Parathyroid adenoma (tissue), 2 donors: ENCODE results near the gene PDE6B.

Experiments
- H2AFZ ChIP-seq: fragments of 300-600 bp; sonication (generic); one replicate; pipeline ENCODE4 v1.7.0; 2017; ENCODE audit warnings: antibody characterized with exemption, mild to moderate bottlenecking
- H3K27ac ChIP-seq: fragments of 300-600 bp; sonication (generic); one replicate; pipeline ENCODE4 v1.7.0; 2017
- H3K27me3 ChIP-seq: fragments of 300-600 bp; sonication (generic); one replicate; pipeline ENCODE4 v1.7.0; 2017; ENCODE audit warnings: low read length; ENCODE audit not compliant: control insufficient read depth, insufficient read depth
- H3K36me3 ChIP-seq: fragments of 300-600 bp; sonication (generic); one replicate; pipeline ENCODE4 v1.7.0; 2017; ENCODE audit warnings: low read length; ENCODE audit not compliant: control insufficient read depth, insufficient read depth
- H3K4me1 ChIP-seq: fragments of 300-600 bp; sonication (generic); one replicate; pipeline ENCODE4 v1.7.0; 2017; ENCODE audit warnings: control low read depth
- H3K4me2 ChIP-seq: fragments of 300-600 bp; sonication (generic); one replicate; pipeline ENCODE4 v1.7.0; 2017; ENCODE audit warnings: low read length
- H3K4me3 ChIP-seq: fragments of 300-600 bp; sonication (generic); one replicate; pipeline ENCODE4 v1.7.0; 2017; ENCODE audit warnings: low read depth, low read length
- H3K79me2 ChIP-seq: fragments of 300-600 bp; sonication (generic); one replicate; pipeline ENCODE4 v1.7.0; 2017; ENCODE audit warnings: control low read depth
- H3K9ac ChIP-seq: fragments of 300-600 bp; sonication (generic); one replicate; pipeline ENCODE4 v1.7.0; 2017; ENCODE audit warnings: mild to moderate bottlenecking
- H3K9me3 ChIP-seq: fragments of 300-600 bp; sonication (generic); one replicate; pipeline ENCODE4 v1.7.0; 2017; ENCODE audit warnings: low read length; ENCODE audit not compliant: control insufficient read depth
- TF ChIP-seq, protein P1 (sequence below): fragments of 300-600 bp; sonication (generic); IDR thresholded peaks from one replicate; pipeline ENCODE4 v1.7.0; 2017; ENCODE audit warnings: antibody characterized with exemption, mild to moderate bottlenecking
- donor health status: primary hyperparathyroidism.

The PDE6B gene

DNA sequence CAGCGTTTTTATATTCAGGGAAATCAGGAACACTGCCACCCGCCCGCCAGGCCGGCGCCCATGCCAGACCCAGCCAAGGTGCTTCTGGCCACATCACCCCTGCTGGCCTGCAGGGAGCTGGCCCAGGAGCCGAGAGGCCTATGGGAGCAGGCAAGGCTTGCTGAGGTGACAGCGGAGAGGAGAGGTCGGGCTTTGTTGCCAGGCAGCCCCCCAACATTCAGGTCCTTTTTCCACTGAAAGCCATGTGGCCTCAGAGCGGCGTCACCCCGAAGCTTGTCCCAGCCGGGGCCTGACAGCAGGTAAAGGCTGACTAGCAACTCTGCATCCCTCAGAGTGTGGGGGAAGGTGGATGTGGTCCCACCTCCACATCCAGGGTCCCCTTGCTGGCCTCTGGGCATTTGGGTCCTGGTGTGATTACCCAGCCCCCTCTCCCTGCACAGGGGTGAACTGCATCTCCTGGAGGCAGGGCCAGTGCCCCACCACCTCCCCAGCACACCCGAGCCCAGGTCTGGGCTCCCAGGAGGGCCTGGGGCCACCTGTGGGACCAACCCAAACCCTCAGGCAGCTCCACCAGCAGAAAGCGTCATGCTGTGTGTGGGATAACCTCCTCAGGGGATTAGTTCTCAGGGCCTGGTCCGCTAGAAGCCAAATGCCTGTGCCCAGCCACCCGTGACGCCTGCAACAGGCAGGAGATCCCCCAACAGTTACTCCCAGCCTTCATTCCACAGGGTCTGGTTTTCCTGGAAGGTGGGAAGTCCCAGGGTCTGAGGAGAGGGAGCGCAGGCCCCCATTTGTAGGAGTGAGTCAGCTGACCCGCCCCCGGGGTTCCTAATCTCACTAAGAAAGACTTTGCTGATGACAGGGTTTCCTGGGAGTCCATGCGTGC lies at the start of gene PDE6B:
PDE6B (plus strand) TSS at position 869 of the 886 bp plus-strand sequence. CDS start 54 bp downstream, outside the sequence.
- Histone ChIP-seq H3K4me2 (no peak within 1 kb of the TSS), H2AFZ (no peak within 1 kb of the TSS), H3K27me3 (no peaks in the 10 kb centered on the region), H3K27ac (no peak within 1 kb of the TSS), H3K9ac (no peak within 1 kb of the TSS), H3K4me3 (no peak within 1 kb of the TSS), H3K36me3 (no peaks in the 10 kb centered on the region), H3K9me3 (no peaks in the 10 kb centered on the region), H3K4me1 (no peaks in the 10 kb centered on the region), H3K79me2 (no peaks in the 10 kb centered on the region)
- TF ChIP-seq, protein P1, sequence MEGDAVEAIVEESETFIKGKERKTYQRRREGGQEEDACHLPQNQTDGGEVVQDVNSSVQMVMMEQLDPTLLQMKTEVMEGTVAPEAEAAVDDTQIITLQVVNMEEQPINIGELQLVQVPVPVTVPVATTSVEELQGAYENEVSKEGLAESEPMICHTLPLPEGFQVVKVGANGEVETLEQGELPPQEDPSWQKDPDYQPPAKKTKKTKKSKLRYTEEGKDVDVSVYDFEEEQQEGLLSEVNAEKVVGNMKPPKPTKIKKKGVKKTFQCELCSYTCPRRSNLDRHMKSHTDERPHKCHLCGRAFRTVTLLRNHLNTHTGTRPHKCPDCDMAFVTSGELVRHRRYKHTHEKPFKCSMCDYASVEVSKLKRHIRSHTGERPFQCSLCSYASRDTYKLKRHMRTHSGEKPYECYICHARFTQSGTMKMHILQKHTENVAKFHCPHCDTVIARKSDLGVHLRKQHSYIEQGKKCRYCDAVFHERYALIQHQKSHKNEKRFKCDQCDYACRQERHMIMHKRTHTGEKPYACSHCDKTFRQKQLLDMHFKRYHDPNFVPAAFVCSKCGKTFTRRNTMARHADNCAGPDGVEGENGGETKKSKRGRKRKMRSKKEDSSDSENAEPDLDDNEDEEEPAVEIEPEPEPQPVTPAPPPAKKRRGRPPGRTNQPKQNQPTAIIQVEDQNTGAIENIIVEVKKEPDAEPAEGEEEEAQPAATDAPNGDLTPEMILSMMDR, result no peak

DNA sequence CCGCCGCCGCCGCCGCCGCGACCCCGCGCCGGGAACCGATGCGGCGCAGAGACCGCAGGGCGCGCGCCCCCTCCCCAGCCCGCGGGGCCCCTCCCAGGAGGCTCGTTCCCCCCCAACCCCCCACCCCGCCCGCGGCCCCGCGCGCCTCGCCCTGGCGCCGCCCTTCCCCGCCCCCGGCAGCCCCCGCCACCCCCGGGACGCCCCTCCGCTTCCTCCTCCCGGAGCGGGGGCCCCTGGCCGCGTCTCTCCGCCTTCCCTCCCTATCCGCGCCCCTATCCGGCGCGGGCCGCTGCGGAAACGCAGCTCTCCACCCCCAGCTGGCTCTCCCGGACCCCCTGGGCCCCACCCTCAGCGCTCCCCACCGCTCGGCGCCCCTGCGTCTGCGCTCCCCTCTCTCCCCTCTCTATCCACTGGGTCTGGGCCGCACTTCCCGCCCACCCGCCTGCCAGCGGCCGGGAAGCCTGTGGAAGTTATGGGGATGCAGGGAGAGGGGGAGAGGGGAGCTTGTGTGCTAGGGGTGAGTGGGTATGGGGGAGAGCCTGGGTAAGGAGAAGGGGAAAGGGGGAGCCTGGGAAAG lies 49.0 kb upstream of the PDE6B start, which contains the start of gene TMEM271:
TMEM271 (minus strand) TSS at position 51 of the 577 bp plus-strand sequence. CDS start 233 bp downstream, outside the sequence.
- Histone ChIP-seq H3K27me3 (peaks cover 6% of the 10 kb centered on the region), H3K4me3 (no peak within 1 kb of the TSS), H3K4me2 (no peak within 1 kb of the TSS), H3K27ac (no peak within 1 kb of the TSS), H3K9me3 (no peaks in the 10 kb centered on the region), H3K4me1 (no peaks in the 10 kb centered on the region), H3K36me3 (no peaks in the 10 kb centered on the region), H3K79me2 (no peaks in the 10 kb centered on the region), H3K9ac (no peak within 1 kb of the TSS), H2AFZ (peak within 1 kb of the TSS; percentile 50)
- TF ChIP-seq, protein P1, result no peak

- H3K9ac ChIP-seq, result no peak overlapping the region
- TF ChIP-seq, protein P1, result no peak
- peak overlapping the region; percentile 47 for H3K4me2 ChIP-seq
- H3K79me2 ChIP-seq, result no peaks in the 10 kb centered on the region
- H3K36me3 ChIP-seq, result no peaks in the 10 kb centered on the region
- H3K4me3 ChIP-seq, result no peak overlapping the region
- no peaks in the 10 kb centered on the region for H3K4me1 ChIP-seq
- no peak overlapping the region for H3K27ac ChIP-seq
- peaks cover 6% of the 10 kb centered on the region for H3K27me3 ChIP-seq
- no peaks in the 10 kb centered on the region for H3K9me3 ChIP-seq
- H2AFZ ChIP-seq, result no peak overlapping the region
Measured at GRCh38 chr4:576991-577498, 48.3 kb upstream of the PDE6B start.

DNA sequence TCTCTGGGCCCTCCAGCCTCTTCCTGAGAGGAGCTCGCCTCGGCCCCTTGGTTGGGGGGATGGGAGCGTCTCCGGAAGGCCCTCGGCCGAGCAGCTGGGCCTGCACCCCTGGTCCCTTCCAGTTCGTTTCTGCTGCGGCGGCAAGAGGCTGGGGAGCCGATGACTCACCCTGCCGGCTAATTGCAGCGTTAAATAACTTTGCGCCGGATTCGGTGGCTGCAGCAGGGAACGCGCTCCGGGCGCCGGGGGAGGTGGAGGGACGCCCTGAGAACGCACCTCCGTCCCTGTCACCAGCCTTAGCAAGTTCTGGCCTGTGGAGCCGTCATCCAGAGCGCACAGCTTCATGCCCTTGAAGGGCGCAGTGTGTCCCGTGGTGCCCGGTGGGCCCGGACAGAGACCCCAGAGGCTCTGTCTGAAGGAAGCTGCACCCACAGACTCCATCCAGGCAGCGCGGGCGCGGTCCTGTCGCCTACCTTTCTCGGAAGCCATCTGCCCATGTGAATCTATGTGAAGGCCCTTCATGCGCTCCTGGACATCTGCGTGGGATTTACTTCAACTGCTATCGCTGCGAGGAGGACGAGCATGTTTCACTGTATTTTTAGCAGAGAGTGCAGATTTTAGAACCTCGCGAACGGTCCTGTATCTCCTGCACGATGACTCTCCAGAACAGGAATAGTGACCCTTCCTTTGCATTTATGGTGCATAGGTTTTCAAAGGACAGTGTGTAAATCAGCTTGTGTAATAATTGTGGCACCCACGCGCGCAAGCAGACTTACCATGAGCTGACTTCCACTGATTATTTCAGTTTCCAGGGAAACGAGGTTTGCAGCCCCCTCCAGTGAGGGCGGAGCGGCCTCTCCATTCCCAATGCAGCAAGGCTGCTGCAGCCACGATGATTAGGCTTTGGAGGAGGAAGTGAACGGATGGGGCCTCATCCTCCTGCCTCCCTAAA lies 47.6 kb upstream of the PDE6B start:
- no peaks in the 10 kb centered on the region for H3K79me2 ChIP-seq
- peaks cover 6% of the 10 kb centered on the region for H3K27me3 ChIP-seq
- no peaks in the 10 kb centered on the region for H3K4me1 ChIP-seq
- TF ChIP-seq, protein P1, result no peak
- H3K4me3 ChIP-seq, result no peak overlapping the region
- no peaks in the 10 kb centered on the region for H3K9me3 ChIP-seq
- no peak overlapping the region for H2AFZ ChIP-seq
- H3K4me2 ChIP-seq, result peak overlapping the region; percentile 47
- no peak overlapping the region for H3K27ac ChIP-seq
- no peak overlapping the region for H3K9ac ChIP-seq
- H3K36me3 ChIP-seq, result no peaks in the 10 kb centered on the region
